Neural progenitor cell (in vitro differentiated cells): ENCODE results near the gene ANKS1B. TPM values are rescaled to one million over a fixed set of nuclear protein-coding genes. Genes with fewer than 3 reads are reported as not detected.

ENCODE experiments used
- DNase-seq: peaks from one replicate; pipeline ENCODE4 v3.0.0-alpha.2; 2016; ENCODE audit warnings: low spot score
- H2AFZ ChIP-seq: fragments of 200-600 bp; sonication (generic); replicated peaks from 2 replicates; pipeline ENCODE4 v1.6.1; 2016; ENCODE audit warnings: antibody characterized with exemption
- H3F3A ChIP-seq: fragments of 200-600 bp; sonication (generic); 2 replicates; pipeline ENCODE4 v1.6.1; 2016; ENCODE audit warnings: antibody characterized with exemption, low read depth
- H3K27ac ChIP-seq: fragments of 200-600 bp; sonication (generic); 2 replicates; pipeline ENCODE4 v1.5.1; 2016; ENCODE audit warnings: mild to moderate bottlenecking
- H3K27me3 ChIP-seq: fragments of 200-600 bp; sonication (generic); 2 replicates; pipeline ENCODE4 v1.6.1; 2016; ENCODE audit warnings: mild to moderate bottlenecking, moderate library complexity
- H3K36me3 ChIP-seq: fragments of 200-600 bp; sonication (generic); 2 replicates; pipeline ENCODE4 v1.5.1; 2016
- H3K4me1 ChIP-seq: fragments of 200-600 bp; sonication (generic); 2 replicates; pipeline ENCODE4 v1.6.1; 2016; ENCODE audit warnings: mixed run types
- H3K4me2 ChIP-seq: fragments of 200-600 bp; sonication (generic); 2 replicates; pipeline ENCODE4 v1.6.1; 2016
- H3K4me3 ChIP-seq: fragments of 200-600 bp; sonication (generic); 2 replicates; pipeline ENCODE4 v1.5.1; 2016
- H3K79me2 ChIP-seq: fragments of 200-600 bp; sonication (generic); 2 replicates; pipeline ENCODE4 v1.6.1; 2016; ENCODE audit warnings: low read depth
- H3K9ac ChIP-seq: fragments of 200-600 bp; sonication (generic); 2 replicates; pipeline ENCODE4 v1.6.1; 2016
- H3K9me3 ChIP-seq: fragments of 200-600 bp; sonication (generic); 2 replicates; pipeline ENCODE4 v1.5.1; 2016; ENCODE audit warnings: low read depth
- H4K20me1 ChIP-seq: fragments of 200-600 bp; sonication (generic); 2 replicates; pipeline ENCODE4 v1.6.1; 2016; ENCODE audit warnings: low read depth
- H3K27ac Mint-ChIP-seq: 3 replicates; pipeline ENCODE4 v1.8.0; 2021; ENCODE audit warnings: mixed read lengths
- H3K27me3 Mint-ChIP-seq: 2 replicates; pipeline ENCODE4 v1.8.0; 2022; ENCODE audit warnings: low read depth, mild to moderate bottlenecking, inconsistent platforms, moderate library complexity, mixed read lengths; ENCODE audit not compliant: insufficient read depth
- H3K36me3 Mint-ChIP-seq: 3 replicates; pipeline ENCODE4 v1.8.0; 2021; ENCODE audit warnings: mixed read lengths
- H3K4me1 Mint-ChIP-seq: 3 replicates; pipeline ENCODE4 v1.8.0; 2021; ENCODE audit warnings: mixed read lengths
- H3K4me3 Mint-ChIP-seq: 3 replicates; pipeline ENCODE4 v1.8.0; 2021; ENCODE audit warnings: mild to moderate bottlenecking, moderate library complexity, mixed read lengths
- H3K9me3 Mint-ChIP-seq: 3 replicates; pipeline ENCODE4 v1.8.0; 2020; ENCODE audit warnings: mixed read lengths
- EZH2 ChIP-seq: fragments of 200-600 bp; sonication (generic); IDR thresholded peaks from 2 replicates; pipeline ENCODE4 v1.6.1; 2017; ENCODE audit warnings: antibody characterized with exemption, mild to moderate bottlenecking, moderate library complexity
- EZH2phosphoT487 ChIP-seq: fragments of 200-600 bp; sonication (generic); IDR thresholded peaks from 2 replicates; pipeline ENCODE4 v1.6.1; 2017; ENCODE audit warnings: antibody characterized with exemption
- total RNA-seq: library from RNA; depleted of rRNA; stranded (reverse); fragments of >200 nt; gene quantifications from 2 replicates; pipeline ENCODE4 v1.2.3, GENCODE V29; 2015; ENCODE audit warnings: low replicate concordance
- TF ChIP-seq, protein P1 (sequence below): fragments of 200-600 bp; sonication (generic); IDR thresholded peaks from 2 replicates; pipeline ENCODE4 v1.5.1; 2017; ENCODE audit warnings: antibody characterized with exemption, mild to moderate bottlenecking

The ANKS1B gene
- total RNA-seq, 1 donor from 2014 or later: 7.9 TPM

DNA sequence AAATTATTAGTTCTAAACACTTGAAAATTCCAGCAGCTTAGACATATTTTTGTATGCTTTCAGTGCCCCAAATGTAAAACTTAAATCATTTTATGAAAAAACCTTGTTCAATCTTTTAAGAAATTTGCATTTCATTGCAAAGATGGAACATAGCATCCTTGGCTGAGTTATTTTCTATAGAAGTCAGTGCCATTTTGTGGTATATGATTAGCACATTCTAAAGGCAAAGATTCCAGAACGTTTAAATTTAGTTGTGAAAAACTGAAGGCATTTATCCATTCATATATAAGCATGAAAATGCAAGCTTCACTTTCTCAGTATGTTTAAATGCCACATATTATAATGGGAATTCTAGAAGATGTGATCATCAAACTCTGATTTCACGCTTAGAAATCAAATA lies 1007.5 kb downstream of the ANKS1B start:
- Histone ChIP-seq H3K4me1 (no peaks in the 10 kb centered on the region), H3K4me2 (no peak overlapping the region), H3K27me3 (no peaks in the 10 kb centered on the region), H3K27ac (no peak overlapping the region), H2AFZ (no peak overlapping the region), H3F3A (no peaks in the 10 kb centered on the region), H4K20me1 (no peaks in the 10 kb centered on the region), H3K36me3 (no peaks in the 10 kb centered on the region), H3K4me3 (no peak overlapping the region), H3K79me2 (no peaks in the 10 kb centered on the region), H3K9ac (no peak overlapping the region), H3K9me3 (no peaks in the 10 kb centered on the region)
- TF ChIP-seq, protein P1, sequence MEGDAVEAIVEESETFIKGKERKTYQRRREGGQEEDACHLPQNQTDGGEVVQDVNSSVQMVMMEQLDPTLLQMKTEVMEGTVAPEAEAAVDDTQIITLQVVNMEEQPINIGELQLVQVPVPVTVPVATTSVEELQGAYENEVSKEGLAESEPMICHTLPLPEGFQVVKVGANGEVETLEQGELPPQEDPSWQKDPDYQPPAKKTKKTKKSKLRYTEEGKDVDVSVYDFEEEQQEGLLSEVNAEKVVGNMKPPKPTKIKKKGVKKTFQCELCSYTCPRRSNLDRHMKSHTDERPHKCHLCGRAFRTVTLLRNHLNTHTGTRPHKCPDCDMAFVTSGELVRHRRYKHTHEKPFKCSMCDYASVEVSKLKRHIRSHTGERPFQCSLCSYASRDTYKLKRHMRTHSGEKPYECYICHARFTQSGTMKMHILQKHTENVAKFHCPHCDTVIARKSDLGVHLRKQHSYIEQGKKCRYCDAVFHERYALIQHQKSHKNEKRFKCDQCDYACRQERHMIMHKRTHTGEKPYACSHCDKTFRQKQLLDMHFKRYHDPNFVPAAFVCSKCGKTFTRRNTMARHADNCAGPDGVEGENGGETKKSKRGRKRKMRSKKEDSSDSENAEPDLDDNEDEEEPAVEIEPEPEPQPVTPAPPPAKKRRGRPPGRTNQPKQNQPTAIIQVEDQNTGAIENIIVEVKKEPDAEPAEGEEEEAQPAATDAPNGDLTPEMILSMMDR: no peak
- TF ChIP-seq EZH2phosphoT487 (no peak), EZH2 (no peak)
- Mint-ChIP-seq H3K27ac (no peak overlapping the region), H3K9me3 (peaks cover 12% of the 10 kb centered on the region), H3K36me3 (peaks cover 2% of the 10 kb centered on the region), H3K4me1 (no peaks in the 10 kb centered on the region), H3K27me3 (no peaks in the 10 kb centered on the region), H3K4me3 (no peak overlapping the region)
- no peak for DNase-seq

DNA sequence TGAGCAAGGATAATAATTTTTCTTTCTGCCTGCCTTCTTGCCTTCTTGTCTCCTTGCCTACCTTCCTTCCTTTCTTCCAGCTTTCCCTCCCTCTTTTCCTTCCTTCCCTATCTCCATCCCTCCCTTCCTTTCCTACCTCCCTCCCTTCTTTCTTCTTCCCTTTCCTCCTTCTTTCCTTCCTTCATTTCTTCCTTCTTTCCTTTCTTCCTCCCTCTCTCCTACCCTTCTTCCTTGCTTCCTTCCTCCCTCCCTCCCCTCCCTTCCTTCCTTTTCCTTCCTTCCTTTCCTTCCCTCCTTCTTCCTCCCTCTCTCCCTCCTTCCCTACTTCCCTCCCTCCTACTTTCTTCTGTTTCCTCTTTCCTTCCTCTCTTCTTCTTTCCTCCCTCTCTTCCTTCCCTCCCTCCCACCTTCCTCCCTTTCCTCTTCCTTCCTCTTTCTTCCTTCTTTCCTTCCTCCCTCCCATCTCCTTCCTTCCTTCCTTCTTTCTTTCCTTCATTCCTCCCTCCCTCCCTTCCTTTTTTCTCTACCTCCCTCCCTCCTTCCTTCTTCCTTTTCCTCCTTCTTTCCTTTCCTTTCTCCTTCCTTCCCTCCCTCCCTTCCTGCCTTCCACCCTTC lies 1009.9 kb downstream of the ANKS1B start:
- no peak overlapping the region for H3K27ac Mint-ChIP-seq

DNA sequence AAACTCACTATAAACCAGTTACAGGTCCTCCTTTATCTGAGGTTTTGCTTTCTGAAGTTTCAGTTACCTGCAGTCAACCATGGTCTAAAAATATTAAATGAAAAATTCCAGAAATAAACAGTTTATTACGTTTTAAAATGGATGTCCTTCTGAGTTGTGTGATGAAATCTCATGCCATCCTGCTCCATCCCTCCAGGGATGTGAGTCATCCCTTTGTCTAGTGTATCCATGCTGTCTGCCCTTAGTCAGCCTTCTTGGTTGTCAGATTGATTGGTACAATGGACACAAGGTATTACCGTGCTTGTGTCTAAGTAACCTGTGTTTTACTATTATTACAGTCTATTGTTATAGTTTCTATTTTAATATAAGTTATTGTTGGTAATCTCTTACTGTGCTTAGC lies 1011.3 kb downstream of the ANKS1B start:
- Histone ChIP-seq H3K9ac (no peak overlapping the region), H3K9me3 (no peaks in the 10 kb centered on the region), H3K27ac (no peak overlapping the region)

More for the DNA sequence above, 1009.9 kb downstream of the ANKS1B start:
- Histone ChIP-seq H3K4me2 (no peak overlapping the region), H3K9ac (no peak overlapping the region), H3K4me3 (no peak overlapping the region), H3K4me1 (no peaks in the 10 kb centered on the region), H3K79me2 (no peaks in the 10 kb centered on the region), H3K36me3 (no peaks in the 10 kb centered on the region), H3K9me3 (no peaks in the 10 kb centered on the region), H4K20me1 (no peaks in the 10 kb centered on the region), H3K27me3 (no peaks in the 10 kb centered on the region), H3F3A (no peaks in the 10 kb centered on the region), H2AFZ (no peak overlapping the region), H3K27ac (no peak overlapping the region)
- no peaks in the 10 kb centered on the region for H3K4me1 Mint-ChIP-seq
- no peak overlapping the region for H3K4me3 Mint-ChIP-seq
- no peak for TF ChIP-seq EZH2
- no peak for DNase-seq
- peaks cover 2% of the 10 kb centered on the region for H3K36me3 Mint-ChIP-seq
- peaks cover 5% of the 10 kb centered on the region for H3K9me3 Mint-ChIP-seq
- H3K27me3 Mint-ChIP-seq: no peaks in the 10 kb centered on the region

DNA sequence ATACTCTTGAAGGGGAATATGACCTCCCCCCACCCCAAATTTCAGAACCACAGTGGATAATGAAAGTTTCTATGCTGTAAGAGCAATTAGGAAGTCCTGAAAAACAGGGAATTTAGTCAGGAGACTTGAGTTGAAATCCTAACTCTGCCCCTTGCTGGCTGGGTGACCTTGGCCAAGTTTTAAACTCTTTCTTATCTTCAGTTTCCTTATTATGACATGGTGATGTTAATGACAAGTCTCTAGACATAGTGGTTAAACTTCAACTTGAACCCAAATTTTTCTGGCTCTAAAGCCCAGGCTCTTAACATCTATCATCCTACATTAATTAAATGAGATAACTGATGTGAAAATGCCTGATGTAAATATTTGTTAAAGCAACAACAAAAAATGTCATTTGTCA lies 1013.8 kb downstream of the ANKS1B start:
- Histone ChIP-seq H3K4me1 (peaks cover 4% of the 10 kb centered on the region), H3K36me3 (no peaks in the 10 kb centered on the region), H3K9me3 (no peaks in the 10 kb centered on the region), H2AFZ (no peak overlapping the region), H3K79me2 (no peaks in the 10 kb centered on the region), H3K4me3 (no peak overlapping the region), H3K27me3 (no peaks in the 10 kb centered on the region), H3F3A (no peaks in the 10 kb centered on the region), H3K4me2 (no peak overlapping the region), H3K9ac (no peak overlapping the region), H4K20me1 (no peaks in the 10 kb centered on the region), H3K27ac (no peak overlapping the region)
- Mint-ChIP-seq H3K9me3 (no peaks in the 10 kb centered on the region), H3K36me3 (no peaks in the 10 kb centered on the region), H3K4me3 (no peak overlapping the region), H3K4me1 (no peaks in the 10 kb centered on the region), H3K27ac (no peak overlapping the region), H3K27me3 (no peaks in the 10 kb centered on the region)
- DNase-seq: no peak
- TF ChIP-seq, protein P1: no peak
- TF ChIP-seq EZH2phosphoT487 (no peak), EZH2 (no peak)

More for the DNA sequence above, 1011.3 kb downstream of the ANKS1B start:
- Mint-ChIP-seq H3K4me1 (no peaks in the 10 kb centered on the region), H3K36me3 (no peaks in the 10 kb centered on the region), H3K9me3 (no peaks in the 10 kb centered on the region), H3K4me3 (no peak overlapping the region), H3K27me3 (no peaks in the 10 kb centered on the region), H3K27ac (no peak overlapping the region)
- Histone ChIP-seq H3F3A (no peaks in the 10 kb centered on the region), H3K79me2 (no peaks in the 10 kb centered on the region), H3K4me1 (no peaks in the 10 kb centered on the region), H3K4me2 (no peak overlapping the region), H2AFZ (no peak overlapping the region), H3K27me3 (no peaks in the 10 kb centered on the region), H4K20me1 (no peaks in the 10 kb centered on the region), H3K36me3 (no peaks in the 10 kb centered on the region), H3K4me3 (no peak overlapping the region)
- no peak for DNase-seq
- TF ChIP-seq, protein P1: no peak
- no peak for TF ChIP-seq EZH2
- no peak for TF ChIP-seq EZH2phosphoT487
